ENCODE measurements around the gene ATP2B2. TPM values are rescaled to one million over a fixed set of nuclear protein-coding genes. Genes with fewer than 3 reads are reported as not detected.

Gene ATP2B2
- total and polyA plus RNA-seq, 2 donors (not counting 1 experiment from before 2014, with no cell fraction given), result not detected

DNA sequence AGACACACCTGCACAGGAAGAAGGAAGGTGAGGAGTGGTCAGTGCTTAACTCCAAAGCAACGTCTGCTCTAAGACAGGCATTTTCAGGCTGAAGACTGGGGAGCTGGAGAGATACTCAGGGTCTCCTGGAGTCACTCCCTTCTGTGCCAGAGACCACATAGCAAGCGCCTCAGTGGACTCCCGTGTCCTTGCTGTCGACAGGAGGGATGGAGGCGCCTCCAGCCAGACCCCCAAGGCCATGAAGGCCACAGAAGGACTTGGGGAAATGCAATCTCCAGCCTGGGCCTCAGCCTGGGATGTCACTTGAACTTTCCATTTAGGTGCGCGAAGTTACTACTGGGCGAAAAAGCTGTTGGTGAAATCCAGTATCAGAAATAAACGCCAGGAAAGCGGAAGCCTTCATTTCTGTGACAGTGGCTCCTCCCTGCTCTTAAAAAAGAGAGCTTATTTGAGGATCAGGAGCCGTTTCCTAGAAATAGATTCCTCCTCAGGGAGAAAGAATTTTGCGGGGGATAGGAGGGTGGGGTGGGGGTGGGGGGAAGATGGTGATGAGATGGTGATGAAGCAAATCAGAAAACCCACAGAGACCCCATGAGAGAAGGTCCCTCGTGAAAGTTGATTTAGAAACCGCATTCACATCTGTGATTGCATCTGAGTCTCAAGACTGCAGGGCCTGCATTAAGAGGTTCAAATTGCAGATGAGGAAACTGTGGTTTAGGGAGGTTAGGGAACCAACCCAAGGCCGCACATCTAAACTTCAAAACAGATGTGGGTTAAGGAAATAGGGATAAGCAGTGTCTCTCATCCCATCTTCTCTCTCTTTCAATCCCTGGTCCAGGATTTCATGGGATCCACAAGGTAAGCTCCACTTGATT lies 78.8 kb downstream of the ATP2B2 start:
- H3K36me3 ChIP-seq (replicated peaks in 1 of 2; ENCODE audit: control extremely low read depth in 1 of 2, control insufficient read depth in 1 of 2, extremely low read depth in 1 of 2, insufficient read depth in 2 of 2, low read length in 1 of 2), result no peaks in the 10 kb centered on the region
- WGBS (ENCODE audit: insufficient coverage), result 77% methylated on average over 10 of the region's 15 CpGs
- Mint-ChIP-seq H3K27ac (no peak overlapping the region), H3K9me3 (ENCODE audit: insufficient read depth) (no peaks in the 10 kb centered on the region), H3K4me3 (no peak overlapping the region), H3K27me3 (no peaks in the 10 kb centered on the region), H3K4me1 (peaks cover 8% of the 10 kb centered on the region)
- no peak overlapping the region for H3K9ac ChIP-seq (ENCODE audit: low read length)
- no peaks in the 10 kb centered on the region for H4K20me1 ChIP-seq (ENCODE audit: control insufficient read depth, insufficient read depth, low read length, poor library complexity, severe bottlenecking)
- ChIA-PET POLR2A (no interaction called here), CTCF (no interaction called here)
- no peak overlapping the region for H2AFZ ChIP-seq (ENCODE audit: insufficient read depth, low read depth, low read length, poor library complexity, severe bottlenecking)
- DNase-seq (no peak), ATAC-seq (ENCODE audit: low read depth) (no peak)
- no peaks in the 10 kb centered on the region for H3K27me3 ChIP-seq (replicated peaks in 1 of 4; ENCODE audit: control extremely low read depth in 1 of 4, control insufficient read depth in 3 of 4, insufficient read depth in 4 of 4, low read length in 3 of 4)
- no peaks in the 10 kb centered on the region for H3K79me2 ChIP-seq (ENCODE audit: control insufficient read depth, insufficient read depth, low read length)
- H3K9me3 ChIP-seq (ENCODE audit: control extremely low read depth in 1 of 3, control insufficient read depth in 2 of 3, insufficient read depth in 1 of 3, low read length in 2 of 3), result no peaks in the 10 kb centered on the region
- H3K4me3 ChIP-seq (ENCODE audit: control extremely low read depth in 1 of 5, extremely low read depth in 1 of 5, insufficient read depth in 1 of 5, low read depth in 2 of 5, low read length in 4 of 5), result no peak overlapping the region
- H3K4me2 ChIP-seq (replicated peaks; ENCODE audit: low read depth, low read length, poor library complexity, severe bottlenecking), result no peak overlapping the region
- no peak overlapping the region for H3K27ac ChIP-seq (ENCODE audit: low read length in 2 of 2)
- TF ChIP-seq EZH2 (IDR thresholded peaks at IDR 0.05; ENCODE audit: borderline replicate concordance, insufficient read depth, low read depth, low read length, poor library complexity, severe bottlenecking), result no peak
- TF ChIP-seq, protein P1, sequence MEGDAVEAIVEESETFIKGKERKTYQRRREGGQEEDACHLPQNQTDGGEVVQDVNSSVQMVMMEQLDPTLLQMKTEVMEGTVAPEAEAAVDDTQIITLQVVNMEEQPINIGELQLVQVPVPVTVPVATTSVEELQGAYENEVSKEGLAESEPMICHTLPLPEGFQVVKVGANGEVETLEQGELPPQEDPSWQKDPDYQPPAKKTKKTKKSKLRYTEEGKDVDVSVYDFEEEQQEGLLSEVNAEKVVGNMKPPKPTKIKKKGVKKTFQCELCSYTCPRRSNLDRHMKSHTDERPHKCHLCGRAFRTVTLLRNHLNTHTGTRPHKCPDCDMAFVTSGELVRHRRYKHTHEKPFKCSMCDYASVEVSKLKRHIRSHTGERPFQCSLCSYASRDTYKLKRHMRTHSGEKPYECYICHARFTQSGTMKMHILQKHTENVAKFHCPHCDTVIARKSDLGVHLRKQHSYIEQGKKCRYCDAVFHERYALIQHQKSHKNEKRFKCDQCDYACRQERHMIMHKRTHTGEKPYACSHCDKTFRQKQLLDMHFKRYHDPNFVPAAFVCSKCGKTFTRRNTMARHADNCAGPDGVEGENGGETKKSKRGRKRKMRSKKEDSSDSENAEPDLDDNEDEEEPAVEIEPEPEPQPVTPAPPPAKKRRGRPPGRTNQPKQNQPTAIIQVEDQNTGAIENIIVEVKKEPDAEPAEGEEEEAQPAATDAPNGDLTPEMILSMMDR (IDR thresholded peaks at IDR 0.05), result no peak
- intact Hi-C loops (cut with micrococcal nuclease), result no loop called here
- peaks cover 0 to 5% of the 10 kb centered on the region in 2 donors for H3K4me1 ChIP-seq (ENCODE audit: control insufficient read depth in 2 of 2, insufficient read depth in 2 of 2, low read length in 2 of 2)

GRCh38 chr3:10423171-10423882 lies 82.1 kb downstream of the ATP2B2 start:
- ChIA-PET CTCF (no interaction called here), POLR2A (no interaction called here)
- H3K36me3 ChIP-seq (replicated peaks in 1 of 2; ENCODE audit: control extremely low read depth in 1 of 2, control insufficient read depth in 1 of 2, extremely low read depth in 1 of 2, insufficient read depth in 2 of 2, low read length in 1 of 2), result no peaks in the 10 kb centered on the region
- Mint-ChIP-seq H3K27me3 (no peaks in the 10 kb centered on the region), H3K4me3 (no peak overlapping the region), H3K27ac (no peak overlapping the region), H3K9me3 (ENCODE audit: insufficient read depth) (no peaks in the 10 kb centered on the region), H3K4me1 (peaks cover 23% of the 10 kb centered on the region)
- H3K9ac ChIP-seq (ENCODE audit: low read length), result no peak overlapping the region
- no peaks in the 10 kb centered on the region for H4K20me1 ChIP-seq (ENCODE audit: control insufficient read depth, insufficient read depth, low read length, poor library complexity, severe bottlenecking)
- TF ChIP-seq EZH2 (IDR thresholded peaks at IDR 0.05; ENCODE audit: borderline replicate concordance, insufficient read depth, low read depth, low read length, poor library complexity, severe bottlenecking), result no peak
- TF ChIP-seq, protein P1 (IDR thresholded peaks at IDR 0.05), result no peak
- DNase-seq, result no peak
- no peak overlapping the region for H3K27ac ChIP-seq (ENCODE audit: low read length in 2 of 2)
- H3K4me3 ChIP-seq (ENCODE audit: control extremely low read depth in 1 of 5, extremely low read depth in 1 of 5, insufficient read depth in 1 of 5, low read depth in 2 of 5, low read length in 4 of 5), result no peak overlapping the region
- H3K4me1 ChIP-seq (ENCODE audit: control insufficient read depth in 2 of 2, insufficient read depth in 2 of 2, low read length in 2 of 2), result peaks cover 5 to 28% of the 10 kb centered on the region in 2 donors
- ATAC-seq (ENCODE audit: low read depth), result no peak
- no peak overlapping the region for H3K4me2 ChIP-seq (replicated peaks; ENCODE audit: low read depth, low read length, poor library complexity, severe bottlenecking)
- no peak overlapping the region for H2AFZ ChIP-seq (ENCODE audit: insufficient read depth, low read depth, low read length, poor library complexity, severe bottlenecking)
- intact Hi-C loops (cut with micrococcal nuclease), result no loop called here
- no peaks in the 10 kb centered on the region for H3K79me2 ChIP-seq (ENCODE audit: control insufficient read depth, insufficient read depth, low read length)
- H3K9me3 ChIP-seq (ENCODE audit: control extremely low read depth in 1 of 3, control insufficient read depth in 2 of 3, insufficient read depth in 1 of 3, low read length in 2 of 3), result peaks cover 0 to 2% (median 0%) of the 10 kb centered on the region in 3 donors
- no peaks in the 10 kb centered on the region for H3K27me3 ChIP-seq (replicated peaks in 1 of 4; ENCODE audit: control extremely low read depth in 1 of 4, control insufficient read depth in 3 of 4, insufficient read depth in 4 of 4, low read length in 3 of 4)
- WGBS (ENCODE audit: insufficient coverage), result 88% methylated on average over 5 of the region's 14 CpGs

Measured in B cell (primary cell).